T-helper 22 cell (primary cell): Measurements from ENCODE around the gene ATG9A.

Source experiments
- DNase-seq: peaks from one replicate; pipeline ENCODE4 v3.0.0-alpha.2; 2020; ENCODE audit warnings: low read depth

The ATG9A gene

GRCh38 chr2:219252900-219253752 lies 23.7 kb upstream of the ATG9A start, which contains the start of gene TUBA4B:
Gene TUBA4B (plus strand): TSS chr2:219253243. CDS start chr2:219253408, 165 bp downstream.
- DNase-seq, result no peak

DNA sequence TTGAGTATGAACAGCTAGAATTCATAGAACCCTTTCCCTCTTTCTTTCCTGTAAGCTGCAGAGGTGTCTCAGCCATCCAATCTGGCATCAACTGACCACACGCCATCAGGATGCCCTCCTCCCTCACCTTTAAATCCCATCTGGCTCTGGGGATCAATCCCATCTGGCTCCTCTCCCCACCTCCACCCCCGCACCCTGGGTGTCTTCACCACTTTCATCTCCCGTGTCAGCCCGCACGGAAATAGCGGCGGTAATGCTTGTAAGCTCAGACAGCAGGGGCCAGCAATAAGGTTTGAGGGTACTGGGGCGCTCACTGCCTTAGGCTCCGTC lies 23.1 kb upstream of the ATG9A start:
- no peak for DNase-seq

- DNase-seq, result no peak
Measured at GRCh38 chr2:219252084-219252483, 22.6 kb upstream of the ATG9A start.

- DNase-seq, result no peak
Measured at GRCh38 chr2:219251656-219252055, 22.2 kb upstream of the ATG9A start.

- no peak for DNase-seq
Measured at GRCh38 chr2:219250049-219250781, 20.8 kb upstream of the ATG9A start.

GRCh38 chr2:219249203-219249980 lies 20.0 kb upstream of the ATG9A start:
- peak; percentile 61 for DNase-seq

DNA sequence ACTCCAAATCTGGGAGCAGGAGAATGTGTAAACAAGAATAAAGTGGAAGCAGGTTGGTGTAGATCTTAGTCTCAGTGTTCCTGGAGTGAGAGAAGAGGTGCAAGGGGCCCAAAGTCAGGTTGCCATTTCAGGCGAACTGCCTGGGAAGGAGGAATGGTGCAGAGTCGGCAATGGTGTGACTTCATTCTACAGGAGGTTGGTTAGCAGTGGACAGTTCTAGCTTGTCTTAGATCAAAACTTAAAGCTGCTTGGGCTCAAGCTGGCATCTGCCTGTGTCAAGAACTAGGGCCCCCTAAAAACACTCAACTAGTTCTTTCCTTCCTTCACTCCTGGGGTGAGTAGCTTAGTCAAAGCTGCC lies 19.4 kb upstream of the ATG9A start:
- DNase-seq, result no peak

DNA sequence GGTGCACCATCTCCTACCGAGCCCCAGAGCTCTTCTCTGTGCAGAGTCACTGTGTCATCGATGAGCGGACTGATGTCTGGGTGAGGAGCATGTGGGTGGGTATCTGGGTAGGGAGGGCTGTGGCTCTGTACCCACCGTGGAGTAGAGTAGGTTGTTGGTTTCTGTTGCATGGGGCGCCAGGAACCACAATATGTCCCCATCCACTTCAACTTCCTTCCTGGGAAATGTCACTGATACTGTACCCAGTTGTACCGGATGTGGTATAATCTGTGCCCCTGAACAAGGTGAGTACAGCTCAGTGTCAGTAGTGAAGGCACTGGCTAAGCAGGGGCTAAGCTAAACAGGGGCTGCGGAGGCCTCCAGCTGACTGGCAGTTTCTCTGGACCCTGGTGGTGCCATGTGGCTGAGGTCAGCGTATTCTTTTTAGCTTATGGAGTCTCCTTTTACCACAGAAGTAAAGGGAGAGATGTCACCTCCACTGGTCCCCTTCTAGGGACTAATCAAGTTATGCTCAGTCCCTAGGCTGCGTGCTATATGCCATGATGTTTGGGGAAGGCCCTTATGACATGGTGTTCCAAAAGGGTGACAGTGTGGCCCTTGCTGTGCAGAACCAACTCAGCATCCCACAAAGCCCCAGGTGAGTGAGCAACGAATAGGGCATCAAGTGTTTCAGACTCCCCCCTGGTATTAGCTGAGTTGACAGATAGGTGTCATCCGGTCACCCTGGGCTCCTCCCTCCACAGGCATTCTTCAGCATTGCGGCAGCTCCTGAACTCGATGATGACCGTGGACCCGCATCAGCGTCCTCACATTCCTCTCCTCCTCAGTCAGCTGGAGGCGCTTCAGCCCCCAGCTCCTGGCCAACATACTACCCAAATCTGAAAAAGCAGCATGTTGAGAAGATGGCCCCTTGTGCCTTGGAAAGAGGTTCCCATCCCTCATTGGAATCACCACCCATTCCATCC lies 18.5 kb upstream of the ATG9A start:
- DNase-seq, result peak; percentile 73

GRCh38 chr2:219246559-219246958 lies 17.1 kb upstream of the ATG9A start:
- no peak for DNase-seq

DNA sequence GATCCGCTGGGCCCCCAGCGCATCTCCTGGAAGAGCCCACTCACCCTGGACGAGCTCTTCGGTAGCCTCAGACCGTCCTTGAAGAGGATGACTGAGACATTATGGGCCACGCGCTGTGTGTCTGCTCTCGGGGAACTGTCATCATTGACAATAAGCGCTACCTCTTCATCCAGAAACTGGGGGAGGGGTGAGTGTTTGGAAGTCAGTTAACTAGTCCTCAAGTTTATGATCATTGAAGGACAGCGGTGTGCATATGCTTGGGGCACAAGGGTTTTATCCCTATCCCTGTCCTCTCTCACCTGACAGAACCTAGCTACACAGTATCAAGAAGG lies 16.4 kb upstream of the ATG9A start:
- no peak for DNase-seq

- peak; percentile 63 for DNase-seq
Measured at GRCh38 chr2:219245148-219245898, 15.9 kb upstream of the ATG9A start, which contains the start of the genes GLB1L and STK16. Gene GLB1L (minus strand): TSS chr2:219245444. CDS start chr2:219243573, 1,871 bp downstream. Gene STK16 (plus strand): TSS chr2:219245479. CDS start chr2:219246000, 521 bp downstream.

DNA sequence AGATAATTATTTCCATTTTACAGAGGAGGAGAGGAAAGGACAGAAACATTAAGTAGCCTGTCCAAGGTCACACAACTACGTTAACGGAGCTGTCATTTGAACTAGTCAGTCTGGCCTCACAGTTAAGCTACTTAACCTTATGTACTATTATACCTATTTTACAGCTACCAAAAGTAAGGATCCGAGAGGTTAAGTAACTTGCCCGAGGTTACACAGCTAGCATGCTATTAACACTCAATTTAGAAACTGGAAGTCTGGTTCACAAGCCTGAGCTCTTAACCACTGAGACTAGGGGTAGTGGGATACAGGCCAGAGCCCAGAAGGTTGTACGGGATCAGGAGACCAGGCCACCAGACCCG lies 15.3 kb upstream of the ATG9A start:
- DNase-seq, result no peak

- DNase-seq, result no peak
Measured at GRCh38 chr2:219243291-219243761, 13.9 kb upstream of the ATG9A start.

- DNase-seq, result no peak
Measured at GRCh38 chr2:219234331-219234730, 4.9 kb upstream of the ATG9A start.

GRCh38 chr2:219230059-219230540 lies 664 bp upstream of the ATG9A start:
- no peak for DNase-seq

GRCh38 chr2:219228911-219229304 lies 528 bp downstream of the ATG9A start:
- DNase-seq, result no peak

DNA sequence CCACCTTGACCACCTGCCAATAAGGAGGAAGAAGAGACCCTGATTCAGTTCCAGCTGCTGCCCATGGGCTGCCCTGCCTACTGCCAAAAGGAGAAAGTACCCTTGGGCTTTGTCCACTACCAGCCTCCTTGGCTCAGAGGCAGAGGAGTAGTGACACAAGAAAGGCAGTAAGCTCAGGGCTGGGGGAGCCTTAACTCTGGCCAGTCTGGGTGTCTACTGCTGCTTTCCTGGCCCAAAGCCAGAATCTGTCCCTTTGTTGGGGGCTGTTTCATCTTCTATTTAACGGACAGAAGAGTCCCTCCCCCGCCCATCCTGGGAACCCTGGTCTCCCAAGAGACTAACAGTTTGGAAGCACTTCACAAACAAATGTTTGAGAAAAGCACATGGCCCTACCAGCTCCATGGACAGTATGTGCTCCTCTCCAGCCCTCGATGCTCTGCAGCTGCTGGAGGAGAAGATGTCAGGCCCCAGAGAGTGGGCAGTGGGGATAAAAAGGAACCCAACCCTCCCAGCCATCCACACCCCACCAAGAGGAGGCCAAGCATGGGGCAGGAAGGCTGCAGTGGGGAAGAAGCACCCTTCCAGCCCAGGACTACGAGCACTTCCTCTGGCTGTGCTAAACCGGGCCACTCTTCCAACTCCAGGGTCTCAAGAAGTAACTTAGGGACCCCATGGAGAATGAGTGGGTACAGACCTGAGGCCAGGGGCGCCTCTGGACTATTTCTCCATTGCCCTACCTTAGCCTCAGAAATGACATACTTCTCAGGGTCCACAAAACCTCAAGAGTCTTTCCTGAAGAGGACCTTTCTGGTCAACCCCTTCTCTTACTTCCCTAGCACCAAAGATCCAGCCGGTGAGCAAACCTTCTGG lies 1.2 kb downstream of the ATG9A start:
- DNase-seq, result no peak

- no peak for DNase-seq
Measured at GRCh38 chr2:219225350-219225749, 4.1 kb downstream of the ATG9A start.

GRCh38 chr2:219223831-219224610 lies 5.4 kb downstream of the ATG9A start:
- no peak for DNase-seq
